Activated CD8-positive, alpha-beta memory T cell treated with anti-CD3 and anti-CD28 coated beads, Interleukin-2, amount 10 ng/mL, durations not matched to agents 7 days and 5 days (primary cell): ENCODE results near the gene SNX14. TPM values are rescaled to one million over a fixed set of nuclear protein-coding genes. Genes with fewer than 3 reads are reported as not detected.
"Not testable (repeated sequence)": the region's sequence is repeated elsewhere in the genome, so short reads cannot be mapped to it uniquely, and the experiment has no call there.

Experiments used
- ATAC-seq: fragments of 150-1000 bp; cut with Tn5 transposase; one replicate; pipeline ENCODE4 v1.10.0; 2021; ENCODE audit warnings: moderate library complexity
- CTCF ChIA-PET: fragments of 350-600 bp; sonication (Branson Sonifier 250); formaldehyde crosslinking; loops from one replicate; lab custom pipeline; 2021; ENCODE audit warnings: antibody characterized with exemption; lab: Charles Lee
- DNase-seq: peaks from one replicate; pipeline ENCODE4 v3.0.0-alpha.2; 2020
- H3K27ac Mint-ChIP-seq: one replicate; pipeline ENCODE4 v1.8.0; 2021; ENCODE audit warnings: mild to moderate bottlenecking, mixed read lengths
- H3K27me3 Mint-ChIP-seq: one replicate; pipeline ENCODE4 v1.8.0; 2021; ENCODE audit warnings: mixed read lengths
- H3K36me3 Mint-ChIP-seq: one replicate; pipeline ENCODE4 v1.8.0; 2021; ENCODE audit warnings: mild to moderate bottlenecking, mixed read lengths
- H3K4me1 Mint-ChIP-seq: one replicate; pipeline ENCODE4 v1.8.0; 2021; ENCODE audit warnings: mixed read lengths
- H3K4me3 Mint-ChIP-seq: one replicate; pipeline ENCODE4 v1.8.0; 2021; ENCODE audit warnings: mild to moderate bottlenecking, moderate library complexity, mixed read lengths
- H3K9me3 Mint-ChIP-seq: one replicate; pipeline ENCODE4 v1.8.0; 2022; ENCODE audit warnings: low read depth, mixed read lengths
- total RNA-seq, 2 experiments: library from RNA; stranded (reverse); gene quantifications; one replicate each; pipeline ENCODE4 v1.2.3, GENCODE V29; 2021

SNX14 gene
- total RNA-seq, 2 experiments from 2014 or later: 62.8 to 67.3 TPM

DNA sequence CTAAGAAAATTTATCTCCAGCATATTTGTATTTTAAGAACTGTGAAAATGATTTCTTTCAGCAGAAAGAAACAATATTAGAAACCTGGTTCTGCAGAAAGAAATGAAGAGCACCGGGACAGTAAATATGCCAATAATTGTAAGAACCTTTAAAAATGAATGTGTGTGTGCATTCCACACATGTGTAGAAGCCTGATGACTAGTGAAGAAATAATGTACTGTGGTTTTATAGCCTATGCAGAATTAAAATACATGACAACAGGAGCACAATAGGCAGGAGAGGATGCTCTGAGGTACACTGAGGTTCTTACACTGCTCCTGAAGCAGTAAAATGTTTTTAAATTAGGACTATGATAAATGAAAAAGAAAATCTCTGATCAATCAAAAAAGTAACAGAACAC, 48.9 kb downstream of the SNX14 start:
- CTCF ChIA-PET: no interaction called here
- Mint-ChIP-seq H3K27me3 (no peaks in the 10 kb centered on the region), H3K4me3 (no peak overlapping the region), H3K9me3 (peaks cover 2% of the 10 kb centered on the region), H3K27ac (no peak overlapping the region), H3K4me1 (no peaks in the 10 kb centered on the region), H3K36me3 (peaks cover 33% of the 10 kb centered on the region)
- no peak for DNase-seq
- ATAC-seq: no peak

DNA sequence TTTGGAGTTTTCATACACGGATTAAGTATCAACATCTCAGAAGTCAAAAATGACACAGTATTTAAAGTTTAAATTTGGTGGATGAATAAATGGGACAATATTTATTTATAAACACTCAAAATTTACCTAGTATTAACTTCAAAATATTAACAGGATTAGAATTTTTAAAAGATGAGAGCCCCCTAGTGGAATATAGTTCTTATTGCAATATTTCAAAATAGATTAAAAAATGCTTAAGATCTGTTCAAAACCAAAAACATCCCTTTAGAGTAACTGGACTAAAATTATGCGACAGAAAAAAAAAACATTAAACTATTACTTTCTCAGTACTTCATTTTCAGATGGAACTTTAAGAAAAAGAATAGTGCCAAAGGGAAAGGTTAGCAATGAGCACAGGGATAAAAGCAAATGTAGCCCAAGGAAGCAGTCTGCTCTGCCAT, 56.6 kb downstream of the SNX14 start:
- no peak for DNase-seq
- peak overlapping the region; percentile 19 for H3K27ac Mint-ChIP-seq
- peaks cover 9% of the 10 kb centered on the region for H3K36me3 Mint-ChIP-seq
- H3K4me3 Mint-ChIP-seq: no peak overlapping the region
- peaks cover 2% of the 10 kb centered on the region for H3K4me1 Mint-ChIP-seq
- no peaks in the 10 kb centered on the region for H3K27me3 Mint-ChIP-seq
- ATAC-seq: no peak
- CTCF ChIA-PET: interaction anchor here (0.9 to 3.0 kb wide), 16 partner anchors 9 to 185 kb away, joined by 3 to 17 read pairs (median 4); no protein-coding TSS in a partner anchor
- H3K9me3 Mint-ChIP-seq: no peaks in the 10 kb centered on the region

GRCh38 chr6:85524281-85524680, 69.4 kb downstream of the SNX14 start:
- H3K36me3 Mint-ChIP-seq: peaks cover 36% of the 10 kb centered on the region
- ATAC-seq, H3K27me3 Mint-ChIP-seq, H3K27ac Mint-ChIP-seq, DNase-seq, H3K4me3 Mint-ChIP-seq, H3K9me3 Mint-ChIP-seq, H3K4me1 Mint-ChIP-seq: not testable (repeated sequence)
- CTCF ChIA-PET: interaction anchor here (1.1 kb wide), 1 partner anchor 74 kb away, joined by 3 read pairs; the partner anchor contains the start of gene NT5E

GRCh38 chr6:85516168-85516567, 77.5 kb downstream of the SNX14 start:
- H3K36me3 Mint-ChIP-seq: peaks cover 36% of the 10 kb centered on the region
- no peak for DNase-seq
- H3K27me3 Mint-ChIP-seq: no peaks in the 10 kb centered on the region
- no peak overlapping the region for H3K4me3 Mint-ChIP-seq
- H3K27ac Mint-ChIP-seq: no peak overlapping the region
- no peak for ATAC-seq
- H3K9me3 Mint-ChIP-seq: no peaks in the 10 kb centered on the region
- no peaks in the 10 kb centered on the region for H3K4me1 Mint-ChIP-seq
- CTCF ChIA-PET: no interaction called here

- CTCF ChIA-PET: interaction anchor here (0.8 to 1.5 kb wide), 4 partner anchors 13 to 183 kb away, joined by 3 to 4 read pairs (median 4); no protein-coding TSS in a partner anchor
- ATAC-seq: peak; percentile 79
- peak overlapping the region; percentile 3 for H3K27ac Mint-ChIP-seq
- H3K27me3 Mint-ChIP-seq: no peaks in the 10 kb centered on the region
- H3K4me1 Mint-ChIP-seq: peaks cover 13% of the 10 kb centered on the region
- peak; percentile 66 for DNase-seq
- H3K36me3 Mint-ChIP-seq: peaks cover 51% of the 10 kb centered on the region
- no peak overlapping the region for H3K4me3 Mint-ChIP-seq
- H3K9me3 Mint-ChIP-seq: no peaks in the 10 kb centered on the region
Measured at GRCh38 chr6:85506441-85507093, 87.1 kb downstream of the SNX14 start.

DNA sequence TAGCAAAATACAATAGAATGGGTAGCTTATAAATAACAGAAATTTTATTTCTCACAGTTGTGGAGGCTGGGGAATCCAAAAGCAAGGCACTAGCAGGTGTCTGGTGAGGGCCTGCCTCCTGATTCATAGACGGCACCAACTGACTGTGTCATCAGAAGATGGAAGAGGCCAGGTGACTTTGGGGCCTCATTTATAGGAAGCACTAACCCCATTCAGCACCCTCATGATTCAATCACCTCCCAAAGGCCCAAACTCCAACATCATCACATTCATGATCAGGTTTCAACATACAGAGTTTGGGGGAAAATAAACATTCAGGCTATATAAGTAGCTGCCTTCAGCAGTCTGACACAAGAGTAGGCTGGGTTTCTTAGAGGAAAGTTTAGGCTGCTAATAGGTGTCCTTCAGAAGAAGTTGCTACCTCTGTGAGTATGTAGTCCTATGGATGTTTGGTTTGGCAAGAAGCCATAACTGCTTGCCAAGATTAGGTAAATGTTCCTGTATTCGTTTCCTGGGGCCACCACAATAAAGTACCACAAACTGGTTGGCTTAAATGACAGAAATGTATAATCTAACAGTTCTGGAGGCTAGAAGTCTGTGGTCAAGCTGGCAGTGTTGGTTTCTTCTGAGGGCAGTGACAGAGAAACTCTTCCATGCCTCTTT, 94.9 kb downstream of the SNX14 start:
- CTCF ChIA-PET: no interaction called here
- Mint-ChIP-seq H3K4me1 (peaks cover 32% of the 10 kb centered on the region), H3K27ac (no peak overlapping the region), H3K4me3 (no peak overlapping the region), H3K36me3 (peaks cover 67% of the 10 kb centered on the region), H3K9me3 (peaks cover 17% of the 10 kb centered on the region), H3K27me3 (no peaks in the 10 kb centered on the region)
- ATAC-seq: peak; percentile 33
- DNase-seq: no peak

DNA sequence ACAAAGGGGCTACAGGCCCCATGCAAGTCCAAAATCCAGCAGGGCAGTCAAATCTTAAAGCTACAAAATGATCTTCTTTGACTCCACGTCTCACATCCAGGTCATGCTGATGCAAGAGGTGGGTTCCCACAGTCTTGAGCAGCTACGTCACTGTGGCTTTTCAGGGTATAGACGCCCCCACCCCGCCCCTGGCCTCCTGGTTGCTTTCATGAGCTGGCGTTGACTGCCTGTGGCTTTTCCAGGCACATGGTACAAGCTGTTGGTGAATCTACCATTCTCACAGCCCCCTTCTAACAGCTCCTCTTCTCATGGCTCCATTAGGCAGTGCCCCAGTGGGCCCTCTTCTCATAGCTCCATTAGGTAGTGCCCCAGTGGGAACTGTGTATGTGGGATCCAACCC, 96.8 kb downstream of the SNX14 start:
- Mint-ChIP-seq H3K9me3 (peaks cover 17% of the 10 kb centered on the region), H3K36me3 (peaks cover 70% of the 10 kb centered on the region), H3K27ac (peak overlapping the region; percentile 11), H3K4me1 (peaks cover 32% of the 10 kb centered on the region), H3K27me3 (no peaks in the 10 kb centered on the region), H3K4me3 (no peak overlapping the region)
- CTCF ChIA-PET: interaction anchor here (0.6 kb wide), 1 partner anchor 68 kb away, joined by 3 read pairs; no protein-coding TSS in a partner anchor
- no peak for DNase-seq
- no peak for ATAC-seq

- CTCF ChIA-PET: interaction anchor here (1.5 to 3.5 kb wide), 3 partner anchors 13 to 46 kb away, joined by 4 to 20 read pairs (median 5); partner anchors contain the start of gene NT5E
- ATAC-seq (no peak), DNase-seq (no peak)
- Mint-ChIP-seq H3K27ac (no peak overlapping the region), H3K4me3 (no peak overlapping the region), H3K4me1 (peaks cover 32% of the 10 kb centered on the region), H3K36me3 (peaks cover 67% of the 10 kb centered on the region), H3K27me3 (no peaks in the 10 kb centered on the region), H3K9me3 (peaks cover 17% of the 10 kb centered on the region)
Measured at GRCh38 chr6:85496009-85496579, 97.6 kb downstream of the SNX14 start.

GRCh38 chr6:85494547-85495536, 98.8 kb downstream of the SNX14 start:
- peaks cover 32% of the 10 kb centered on the region for H3K4me1 Mint-ChIP-seq
- DNase-seq: no peak
- no peaks in the 10 kb centered on the region for H3K27me3 Mint-ChIP-seq
- no peak overlapping the region for H3K4me3 Mint-ChIP-seq
- ATAC-seq: no peak
- no peak overlapping the region for H3K27ac Mint-ChIP-seq
- H3K9me3 Mint-ChIP-seq: peaks cover 17% of the 10 kb centered on the region
- CTCF ChIA-PET: interaction anchor here (1.5 to 3.5 kb wide), 4 partner anchors 11 to 140 kb away, joined by 4 to 20 read pairs (median 6); partner anchors contain the start of gene NT5E
- H3K36me3 Mint-ChIP-seq: peaks cover 59% of the 10 kb centered on the region

- CTCF ChIA-PET: interaction anchor here (0.5 to 3.5 kb wide), 3 partner anchors 10 to 138 kb away, joined by 3 to 20 read pairs (median 6); no protein-coding TSS in a partner anchor
- Mint-ChIP-seq H3K27me3 (no peaks in the 10 kb centered on the region), H3K9me3 (peaks cover 17% of the 10 kb centered on the region), H3K27ac (no peak overlapping the region), H3K36me3 (peaks cover 51% of the 10 kb centered on the region), H3K4me3 (no peak overlapping the region), H3K4me1 (peaks cover 22% of the 10 kb centered on the region)
- ATAC-seq: no peak
- no peak for DNase-seq
Measured at GRCh38 chr6:85493389-85493788, 100.3 kb downstream of the SNX14 start.

DNA sequence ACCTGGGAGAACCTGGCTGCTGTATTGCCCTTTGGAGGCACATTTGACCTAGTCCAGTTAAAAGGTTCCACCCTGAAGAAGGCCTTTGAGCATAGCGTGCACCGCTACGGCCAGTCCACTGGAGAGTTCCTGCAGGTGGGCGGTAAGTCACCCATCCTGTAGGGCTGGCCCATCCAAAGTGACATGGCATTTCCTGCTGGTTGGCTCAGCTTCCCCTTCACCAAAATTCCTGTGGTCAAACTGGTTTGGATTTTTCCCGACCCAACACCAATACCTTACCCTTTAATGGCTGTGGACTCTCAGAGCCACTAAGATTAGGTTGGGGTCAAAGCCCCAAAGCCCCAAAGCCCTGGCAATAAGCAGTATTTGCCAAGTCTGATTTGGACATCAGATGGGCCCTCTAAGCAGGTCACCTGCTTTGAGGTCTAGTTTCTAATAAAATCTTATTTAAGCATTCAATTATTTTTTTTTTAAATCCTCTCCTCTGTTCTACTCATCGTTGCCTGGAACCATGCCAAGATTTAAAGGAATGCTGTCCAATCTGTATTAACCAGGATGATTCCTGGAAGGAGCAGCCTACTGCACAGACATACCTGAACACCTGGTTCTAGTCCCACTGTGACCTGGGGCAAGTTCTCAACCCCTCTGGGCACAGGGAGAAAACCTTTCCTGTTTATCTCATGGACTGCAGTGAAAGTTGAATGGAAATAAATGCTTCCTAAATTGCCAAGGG, 103.0 kb downstream of the SNX14 start:
- DNase-seq: no peak
- no peaks in the 10 kb centered on the region for H3K27me3 Mint-ChIP-seq
- ATAC-seq: no peak
- no peak overlapping the region for H3K27ac Mint-ChIP-seq
- H3K36me3 Mint-ChIP-seq: peaks cover 25% of the 10 kb centered on the region
- H3K4me1 Mint-ChIP-seq: peaks cover under 1% of the 10 kb centered on the region
- H3K9me3 Mint-ChIP-seq: peaks cover under 1% of the 10 kb centered on the region
- CTCF ChIA-PET: interaction anchor here (0.7 to 0.8 kb wide), 2 partner anchors 51 to 136 kb away, joined by 3 read pairs; no protein-coding TSS in a partner anchor
- H3K4me3 Mint-ChIP-seq: no peak overlapping the region

GRCh38 chr6:85484948-85485347, 108.7 kb downstream of the SNX14 start:
- no peak for DNase-seq
- no peaks in the 10 kb centered on the region for H3K9me3 Mint-ChIP-seq
- ATAC-seq: no peak
- H3K36me3 Mint-ChIP-seq: peaks cover 1% of the 10 kb centered on the region
- peaks cover 16% of the 10 kb centered on the region for H3K4me1 Mint-ChIP-seq
- no peak overlapping the region for H3K4me3 Mint-ChIP-seq
- no peaks in the 10 kb centered on the region for H3K27me3 Mint-ChIP-seq
- no peak overlapping the region for H3K27ac Mint-ChIP-seq
- CTCF ChIA-PET: interaction anchor here (0.8 to 9.5 kb wide), 9 partner anchors 9 to 162 kb away, joined by 4 to 97 read pairs (median 20); partner anchors contain the start of gene NT5E
